Stimulated activated CD8-positive, alpha-beta memory T cell treated with anti-CD3 and anti-CD28 coated beads, Interleukin-2, amount 100 ng/mL, for 1 hour (primary cell): ENCODE measurements around the gene FNDC8.
"Not testable (repeated sequence)": the region's sequence is repeated elsewhere in the genome, so short reads cannot be mapped to it uniquely, and the experiment has no call there.

ENCODE experiments used
- DNase-seq, 2 donors: peaks; one replicate each; pipeline ENCODE4 v3.0.0-alpha.2; 2020; ENCODE audit warnings: low read depth in 2 of 2

Gene FNDC8

GRCh38 chr17:35170968-35171771 lies 49.8 kb downstream of the FNDC8 start:
- DNase-seq = no peak

- DNase-seq = no peak
These were observed 50.4 kb downstream of the FNDC8 start for GRCh38 chr17:35171834-35172233.

- DNase-seq = not testable (repeated sequence)
These were observed 50.9 kb downstream of the FNDC8 start for GRCh38 chr17:35172321-35172720.

- DNase-seq = no peak
These were observed 53.5 kb downstream of the FNDC8 start for GRCh38 chr17:35174835-35175334.

- no peak for DNase-seq
These were observed 54.4 kb downstream of the FNDC8 start for GRCh38 chr17:35175638-35176415.

- no peak for DNase-seq
These were observed 55.5 kb downstream of the FNDC8 start for GRCh38 chr17:35176897-35177296.

- not testable (repeated sequence) for DNase-seq
These were observed 58.0 kb downstream of the FNDC8 start for GRCh38 chr17:35179379-35179778.
